Activated T-cell treated with anti-CD3 and anti-CD28 coated beads for 1 hour (primary cell): ENCODE data around the gene LPIN1.
A peak's percentile ranks its signal among the peaks of the same experiment; 100 is the strongest.
"Not testable (repeated sequence)": the region's sequence is repeated elsewhere in the genome, so short reads cannot be mapped to it uniquely, and the experiment has no call there.

Source experiments
- DNase-seq: peaks from one replicate; pipeline ENCODE4 v3.0.0-alpha.2; 2020; ENCODE audit warnings: low read depth

LPIN1 gene

GRCh38 chr2:11743846-11744553 is 2.4 kb upstream of the LPIN1 start:
- peak; percentile 44 for DNase-seq

GRCh38 chr2:11744631-11745394 is 1.6 kb upstream of the LPIN1 start:
- no peak for DNase-seq

GRCh38 chr2:11745613-11746375 is 638 bp upstream of the LPIN1 start:
- no peak for DNase-seq

GRCh38 chr2:11746807-11747459 is 501 bp downstream of the LPIN1 start:
- no peak for DNase-seq

GRCh38 chr2:11748018-11748860 is 1.8 kb downstream of the LPIN1 start:
- DNase-seq: no peak

GRCh38 chr2:11748861-11749645 is 2.6 kb downstream of the LPIN1 start:
- no peak for DNase-seq

- no peak for DNase-seq
These were observed 3.4 kb downstream of the LPIN1 start for GRCh38 chr2:11749646-11750349.

GRCh38 chr2:11750422-11750821 is 4.0 kb downstream of the LPIN1 start:
- no peak for DNase-seq

- DNase-seq: no peak
These were observed 4.5 kb downstream of the LPIN1 start for GRCh38 chr2:11750917-11751316.

- DNase-seq: no peak
These were observed 6.5 kb downstream of the LPIN1 start for GRCh38 chr2:11752906-11753305.

- DNase-seq: no peak
These were observed 7.0 kb downstream of the LPIN1 start for GRCh38 chr2:11753452-11753885.

GRCh38 chr2:11753886-11754699 is 7.7 kb downstream of the LPIN1 start:
- peak; percentile 43 for DNase-seq

- no peak for DNase-seq
These were observed 8.2 kb downstream of the LPIN1 start for GRCh38 chr2:11754700-11755015.

- DNase-seq: no peak
These were observed 10.7 kb downstream of the LPIN1 start for GRCh38 chr2:11757101-11757500.

GRCh38 chr2:11758187-11758586 is 11.8 kb downstream of the LPIN1 start:
- DNase-seq: no peak

- DNase-seq: no peak
These were observed 12.2 kb downstream of the LPIN1 start for GRCh38 chr2:11758647-11759046.

GRCh38 chr2:11759182-11759975 is 12.9 kb downstream of the LPIN1 start:
- DNase-seq: not testable (repeated sequence)

GRCh38 chr2:11761259-11761658 is 14.8 kb downstream of the LPIN1 start:
- DNase-seq: no peak
